HepG2 (cell line): ENCODE results near the gene DPH3. TPM values are rescaled to one million over a fixed set of nuclear protein-coding genes. Genes with fewer than 3 reads are reported as not detected.

Experiments
- ARID3A ChIP-seq: IDR thresholded peaks from 2 replicates; pipeline ENCODE4 v1.6.1; 2012; ENCODE audit warnings: low read depth, low read length, improper control_type of control experiment
- DBP ChIP-seq: sonication (generic); formaldehyde crosslinking; IDR thresholded peaks from 2 replicates; pipeline ENCODE4 v1.4.0; 2020; ENCODE audit warnings: missing genetic modification reagents; ENCODE audit errors: not compliant biosample characterization
- DZIP1 ChIP-seq: sonication (generic); formaldehyde crosslinking; IDR thresholded peaks from 2 replicates; pipeline ENCODE4 v1.5.0; 2020; ENCODE audit warnings: mild to moderate bottlenecking, missing genetic modification reagents
- FOXA3 ChIP-seq: IDR thresholded peaks from 2 replicates; pipeline ENCODE4 v1.6.1; 2016; ENCODE audit warnings: missing genetic modification reagents, missing compliant biosample characterization
- KMT2A ChIP-seq: sonication (generic); formaldehyde crosslinking; IDR thresholded peaks from 2 replicates; pipeline ENCODE4 v1.4.0; 2020; ENCODE audit warnings: missing genetic modification reagents
- MBNL3 ChIP-seq: fragments of 250-450 bp; sonication (Bioruptor Pico); conservative IDR thresholded peaks from 2 replicates; pipeline ENCODE4 v1.8.0; 2022; ENCODE audit warnings: mild to moderate bottlenecking, inconsistent platforms
- RERE ChIP-seq: IDR thresholded peaks from 2 replicates; pipeline ENCODE4 v1.6.1; 2016; ENCODE audit warnings: low read depth, missing genetic modification reagents, missing compliant biosample characterization
- RXRB ChIP-seq: IDR thresholded peaks from 2 replicates; pipeline ENCODE4 v1.6.1; 2016; ENCODE audit warnings: borderline replicate concordance, missing genetic modification reagents, missing compliant biosample characterization
- SP4 ChIP-seq: sonication (generic); formaldehyde crosslinking; IDR thresholded peaks from 2 replicates; pipeline ENCODE4 v1.8.1; 2023; ENCODE audit warnings: mild to moderate bottlenecking, missing genetic modification reagents
- YEATS4 ChIP-seq: sonication (generic); formaldehyde crosslinking; IDR thresholded peaks from 2 replicates; pipeline ENCODE4 v1.4.0; 2020; ENCODE audit warnings: missing genetic modification reagents, borderline replicate concordance
- ZNF329 ChIP-seq: sonication (generic); formaldehyde crosslinking; IDR thresholded peaks from 2 replicates; pipeline ENCODE4 v1.9.0; 2021; ENCODE audit warnings: low read depth, mild to moderate bottlenecking, missing genetic modification reagents
- ZNF598 ChIP-seq: sonication (generic); formaldehyde crosslinking; IDR thresholded peaks from 2 replicates; pipeline ENCODE4 v1.5.1; 2020; ENCODE audit warnings: mild to moderate bottlenecking, missing genetic modification reagents, borderline replicate concordance
- polyA plus RNA-seq, 8 experiments: library from polyadenylated mRNA; depleted of rRNA in 3 of 8; stranded (reverse) in 7 of 8; unstranded in 1 of 8; fragments of >200 nt; fragmentation: Illumina TruSeq in 4 of 8; extraction: Trizol in 4 of 8; gene quantifications; 2 replicates each; pipeline versions ENCODE4 v1.2.1 to v1.2.3, GENCODE V29; 2011 to 2016; ENCODE audit warnings: low read depth in 4 of 8, missing spikeins in 1 of 8, mixed read lengths in 1 of 8; ENCODE audit not compliant: insufficient read depth in 1 of 8
- total RNA-seq, 5 experiments: library from RNA; depleted of rRNA; stranded (reverse); fragments of >200 nt; fragmentation: Illumina TruSeq; extraction: Trizol; gene quantifications; 2 replicates each; pipeline ENCODE4 v1.2.3, GENCODE V29; 2016; ENCODE audit warnings: low read depth in 1 of 5

Gene DPH3
- total and polyA plus RNA-seq, 2 of the 13 experiments (the other 11 are each of a cell fraction or from before 2014, with no cell fraction given), result 18.3 to 21.6 TPM

GRCh38 chr3:16239780-16240179, 25.0 kb downstream of the DPH3 start (continued):
- no peak for TF ChIP-seq DBP (CRISPR knock-in tag)
- no peak for TF ChIP-seq ZNF329 (CRISPR knock-in tag)
- TF ChIP-seq KMT2A, result no peak
- no peak for TF ChIP-seq DZIP1
- TF ChIP-seq RERE, result no peak
- no peak for TF ChIP-seq FOXA3 (CRISPR knock-in tag)
- TF ChIP-seq YEATS4 (CRISPR knock-in tag), result no peak
- no peak for TF ChIP-seq RXRB
- TF ChIP-seq SP4 (CRISPR knock-in tag), result no peak
- TF ChIP-seq ARID3A, result no peak
- TF ChIP-seq ZNF598 (CRISPR knock-in tag), result no peak
- TF ChIP-seq MBNL3 (CRISPR knock-in tag), result no peak
